Smooth muscle cell (in vitro differentiated cells): ENCODE results near the gene RAB28. TPM values are rescaled to one million over a fixed set of nuclear protein-coding genes. Genes with fewer than 3 reads are reported as not detected.

ENCODE experiments used
- DNase-seq: peaks from one replicate; lab custom pipeline; 2025; ENCODE audit not compliant: unreplicated experiment; lab: John Stamatoyannopoulos, UW
- H2AFZ ChIP-seq: fragments of 200-600 bp; sonication (generic); 2 replicates; pipeline ENCODE4 v1.6.0; 2016; ENCODE audit warnings: antibody characterized with exemption, low read depth, mild to moderate bottlenecking
- H3F3A ChIP-seq: fragments of 200-600 bp; sonication (generic); 2 replicates; pipeline ENCODE4 v1.6.0; 2017; ENCODE audit warnings: antibody characterized with exemption, low read depth
- H3K27ac ChIP-seq: fragments of 200-600 bp; sonication (generic); 2 replicates; pipeline ENCODE4 v1.5.1; 2016; ENCODE audit warnings: low read depth, mild to moderate bottlenecking
- H3K27me3 ChIP-seq: fragments of 200-600 bp; sonication (generic); 2 replicates; pipeline ENCODE4 v1.6.1; 2016; ENCODE audit warnings: low read depth, mild to moderate bottlenecking
- H3K36me3 ChIP-seq: fragments of 200-600 bp; sonication (generic); 2 replicates; pipeline ENCODE4 v1.5.1; 2016; ENCODE audit warnings: low read depth
- H3K4me1 ChIP-seq: fragments of 200-600 bp; sonication (generic); 2 replicates; pipeline ENCODE4 v1.5.1; 2016; ENCODE audit warnings: low read depth
- H3K4me2 ChIP-seq: fragments of 200-600 bp; sonication (generic); 2 replicates; pipeline ENCODE4 v1.6.0; 2016; ENCODE audit warnings: mild to moderate bottlenecking
- H3K4me3 ChIP-seq: fragments of 200-600 bp; sonication (generic); 2 replicates; pipeline ENCODE4 v1.5.1; 2016; ENCODE audit warnings: mild to moderate bottlenecking
- H3K79me2 ChIP-seq: fragments of 200-600 bp; sonication (generic); 2 replicates; pipeline ENCODE4 v1.6.0; 2016; ENCODE audit warnings: low read depth, mild to moderate bottlenecking
- H3K9ac ChIP-seq: fragments of 200-600 bp; sonication (generic); 2 replicates; pipeline ENCODE4 v1.6.0; 2016; ENCODE audit warnings: low read depth
- H3K9me3 ChIP-seq: fragments of 200-600 bp; sonication (generic); replicated peaks from 2 replicates; pipeline ENCODE4 v1.5.1; 2016; ENCODE audit warnings: low read depth
- H4K20me1 ChIP-seq: fragments of 200-600 bp; sonication (generic); 2 replicates; pipeline ENCODE4 v1.6.0; 2016; ENCODE audit warnings: low read depth
- CTCF ChIP-seq: fragments of 200-600 bp; sonication (generic); IDR thresholded peaks from 2 replicates; pipeline ENCODE4 v1.5.1; 2017; ENCODE audit warnings: borderline replicate concordance, mild to moderate bottlenecking, antibody characterized with exemption; ENCODE audit not compliant: insufficient read depth, poor library complexity, severe bottlenecking
- WGBS: methylation state at CpG from one replicate; pipeline ENCODE4 v1.1.7; 2016; ENCODE audit warnings: low lambda C conversion rate; 5-methylcytosine and 5-hydroxymethylcytosine counted together
- polyA plus RNA-seq: library from polyadenylated mRNA; unstranded; fragments of >200 nt; fragmentation: Nextera tagmentation; extraction: Ambion mirVana; gene quantifications from 2 replicates; pipeline ENCODE4 v1.2.1, GENCODE V29; 2016
- total RNA-seq: library from RNA; depleted of rRNA; stranded (reverse); fragments of >200 nt; gene quantifications from 2 replicates; pipeline ENCODE4 v1.2.3, GENCODE V29; 2014

Gene RAB28
- total and polyA plus RNA-seq, 2 experiments from 2014 or later, result 32.8 to 40.7 TPM

GRCh38 chr4:13340672-13341071, 143.5 kb downstream of the RAB28 start:
- no peak for DNase-seq
- Histone ChIP-seq H2AFZ (no peak overlapping the region), H3K4me3 (no peak overlapping the region), H3K36me3 (no peaks in the 10 kb centered on the region), H4K20me1 (no peaks in the 10 kb centered on the region), H3K27ac (no peak overlapping the region), H3K4me2 (no peak overlapping the region), H3K27me3 (no peaks in the 10 kb centered on the region), H3K4me1 (no peaks in the 10 kb centered on the region), H3K9ac (no peak overlapping the region), H3K9me3 (no peaks in the 10 kb centered on the region), H3F3A (no peaks in the 10 kb centered on the region), H3K79me2 (no peaks in the 10 kb centered on the region)
- no peak for TF ChIP-seq CTCF

- TF ChIP-seq CTCF, result no peak
- Histone ChIP-seq H3K79me2 (no peaks in the 10 kb centered on the region), H3K27ac (no peak overlapping the region), H3K4me3 (no peak overlapping the region), H3K9me3 (no peaks in the 10 kb centered on the region), H2AFZ (no peak overlapping the region), H3K27me3 (no peaks in the 10 kb centered on the region), H3K4me2 (no peak overlapping the region), H3K4me1 (no peaks in the 10 kb centered on the region), H3K9ac (no peak overlapping the region), H3F3A (no peaks in the 10 kb centered on the region), H4K20me1 (no peaks in the 10 kb centered on the region), H3K36me3 (no peaks in the 10 kb centered on the region)
- 84% methylated on average over 4 of the region's 4 CpGs for WGBS
- no peak for DNase-seq
Observed at GRCh38 chr4:13331827-13332226, 152.3 kb downstream of the RAB28 start.

- no peaks in the 10 kb centered on the region for H3K4me1 ChIP-seq
- TF ChIP-seq CTCF, result no peak
- H4K20me1 ChIP-seq, result no peaks in the 10 kb centered on the region
- no peak overlapping the region for H2AFZ ChIP-seq
- H3F3A ChIP-seq, result no peaks in the 10 kb centered on the region
- 96% methylated on average over 3 of the region's 3 CpGs for WGBS
- no peak overlapping the region for H3K9ac ChIP-seq
- no peaks in the 10 kb centered on the region for H3K27me3 ChIP-seq
- H3K79me2 ChIP-seq, result no peaks in the 10 kb centered on the region
- no peak overlapping the region for H3K4me2 ChIP-seq
- DNase-seq, result no peak
- H3K36me3 ChIP-seq, result no peaks in the 10 kb centered on the region
- no peaks in the 10 kb centered on the region for H3K9me3 ChIP-seq
- no peak overlapping the region for H3K27ac ChIP-seq
- H3K4me3 ChIP-seq, result no peak overlapping the region
Observed at GRCh38 chr4:13329963-13330362, 154.2 kb downstream of the RAB28 start.

GRCh38 chr4:13329340-13329850, 154.7 kb downstream of the RAB28 start:
- H3K9me3 ChIP-seq, result no peaks in the 10 kb centered on the region
- no peak overlapping the region for H3K27ac ChIP-seq

More at GRCh38 chr4:13329340-13329850, 154.7 kb downstream of the RAB28 start:
- Histone ChIP-seq H3K27me3 (no peaks in the 10 kb centered on the region), H3F3A (no peaks in the 10 kb centered on the region), H4K20me1 (no peaks in the 10 kb centered on the region), H3K79me2 (no peaks in the 10 kb centered on the region), H2AFZ (no peak overlapping the region), H3K4me2 (no peak overlapping the region), H3K4me1 (no peaks in the 10 kb centered on the region), H3K9ac (no peak overlapping the region), H3K36me3 (no peaks in the 10 kb centered on the region), H3K4me3 (no peak overlapping the region)
- TF ChIP-seq CTCF, result no peak
- 89% methylated on average over 1 of the region's 1 CpG for WGBS
- DNase-seq, result no peak
